ENCODE measurements around the gene UBE2I.

The UBE2I gene

GRCh38 chr16:1347962-1348361 lies 38.5 kb downstream of the UBE2I start:
- Histone ChIP-seq H3K4me3 (no peak overlapping the region), H3K9ac (ENCODE audit: insufficient read length) (no peak overlapping the region), H3K27ac (no peak overlapping the region), H3K36me3 (ENCODE audit: insufficient read depth, low read length) (no peaks in the 10 kb centered on the region), H3K9me3 (ENCODE audit: low read depth, low read length) (no peaks in the 10 kb centered on the region)
- TF ChIP-seq POLR2AphosphoS5 (IDR thresholded peaks at IDR 0.05; ENCODE audit: borderline replicate concordance, low read depth, low read length) (no peak), EZH2 (IDR thresholded peaks at IDR 0.05) (no peak)
- no peak for DNase-seq (ENCODE audit: low read depth, low spot score)

DNA sequence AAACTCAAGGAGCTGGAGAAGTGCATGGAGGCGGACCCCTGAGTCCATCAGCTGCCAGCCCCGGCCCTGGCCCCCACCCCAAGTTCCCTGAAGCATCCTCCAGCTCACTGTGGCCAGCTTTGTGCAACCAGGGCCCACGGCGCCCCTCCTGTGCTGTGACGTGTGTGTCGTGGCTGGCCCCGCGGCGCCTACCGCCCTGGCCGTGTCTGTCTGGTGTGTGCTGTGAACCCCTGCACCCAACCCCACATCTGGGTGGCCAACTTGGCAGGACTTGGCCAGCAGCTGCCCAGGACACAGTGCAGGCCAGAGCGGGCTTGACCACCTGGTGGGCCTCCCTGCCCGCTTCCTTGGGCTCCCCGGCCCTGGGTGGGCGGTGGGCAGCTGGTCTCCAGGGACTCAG lies 39.0 kb downstream of the UBE2I start:
- TF ChIP-seq FOXP2 (optimal IDR thresholded peaks at IDR 0.05; ENCODE audit: control extremely low read depth, extremely low read length, insufficient read depth): no peak
- no peak for TF ChIP-seq POLR2AphosphoS5 (IDR thresholded peaks at IDR 0.05; ENCODE audit: borderline replicate concordance, low read depth, low read length)
- no peak for TF ChIP-seq EZH2 (IDR thresholded peaks at IDR 0.05)
- no peaks in the 10 kb centered on the region for H3K36me3 ChIP-seq (ENCODE audit: insufficient read depth, low read length)
- DNase-seq (ENCODE audit: low read depth, low spot score): no peak

DNA sequence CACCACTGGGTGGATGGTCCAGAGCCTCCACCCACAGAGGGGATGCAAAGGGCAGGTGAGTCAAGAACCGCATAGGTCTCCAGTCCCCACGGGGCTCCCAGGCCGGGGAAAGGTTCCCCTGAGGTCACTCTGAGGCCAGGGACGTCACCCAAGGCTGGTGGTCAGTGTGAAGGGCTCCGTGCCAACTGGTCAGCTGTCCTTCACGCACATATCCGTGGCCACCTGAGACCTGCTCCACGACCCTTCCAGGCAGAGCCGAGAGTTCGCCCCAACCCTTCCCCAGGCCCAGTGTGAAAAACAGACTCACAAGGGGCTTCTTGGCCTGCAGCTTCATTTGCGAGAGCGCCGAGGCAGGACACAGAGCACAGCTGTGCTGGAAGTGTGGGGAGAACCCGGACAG lies 39.5 kb downstream of the UBE2I start:
- TF ChIP-seq EZH2 (IDR thresholded peaks at IDR 0.05) (no peak), POLR2AphosphoS5 (IDR thresholded peaks at IDR 0.05; ENCODE audit: borderline replicate concordance, low read depth, low read length) (no peak), FOXP2 (optimal IDR thresholded peaks at IDR 0.05; ENCODE audit: control extremely low read depth, extremely low read length, insufficient read depth) (no peak)
- Histone ChIP-seq H3K9me3 (ENCODE audit: low read depth, low read length) (no peaks in the 10 kb centered on the region), H3K4me3 (no peak overlapping the region), H3K27ac (no peak overlapping the region), H3K9ac (ENCODE audit: insufficient read length) (no peak overlapping the region), H3K36me3 (ENCODE audit: insufficient read depth, low read length) (no peaks in the 10 kb centered on the region)
- DNase-seq (ENCODE audit: low read depth, low spot score): no peak

More for the DNA sequence above, 39.0 kb downstream of the UBE2I start:
- H3K4me3 ChIP-seq: no peak overlapping the region
- H3K27ac ChIP-seq: no peak overlapping the region
- no peaks in the 10 kb centered on the region for H3K9me3 ChIP-seq (ENCODE audit: low read depth, low read length)
- no peak overlapping the region for H3K9ac ChIP-seq (ENCODE audit: insufficient read length)

GRCh38 chr16:1349351-1349750 lies 39.9 kb downstream of the UBE2I start:
- Histone ChIP-seq H3K36me3 (ENCODE audit: insufficient read depth, low read length) (no peaks in the 10 kb centered on the region), H3K27ac (no peak overlapping the region), H3K9me3 (ENCODE audit: low read depth, low read length) (no peaks in the 10 kb centered on the region), H3K9ac (ENCODE audit: insufficient read length) (no peak overlapping the region), H3K4me3 (no peak overlapping the region)
- no peak for DNase-seq (ENCODE audit: low read depth, low spot score)
- TF ChIP-seq POLR2AphosphoS5 (IDR thresholded peaks at IDR 0.05; ENCODE audit: borderline replicate concordance, low read depth, low read length) (no peak), EZH2 (IDR thresholded peaks at IDR 0.05) (no peak), FOXP2 (optimal IDR thresholded peaks at IDR 0.05; ENCODE audit: control extremely low read depth, extremely low read length, insufficient read depth) (no peak)

- no peak for DNase-seq (ENCODE audit: low read depth, low spot score)
- TF ChIP-seq EZH2 (IDR thresholded peaks at IDR 0.05) (no peak), FOXP2 (optimal IDR thresholded peaks at IDR 0.05; ENCODE audit: control extremely low read depth, extremely low read length, insufficient read depth) (no peak), POLR2AphosphoS5 (IDR thresholded peaks at IDR 0.05; ENCODE audit: borderline replicate concordance, low read depth, low read length) (no peak)
- Histone ChIP-seq H3K36me3 (ENCODE audit: insufficient read depth, low read length) (no peaks in the 10 kb centered on the region), H3K9ac (ENCODE audit: insufficient read length) (no peak overlapping the region), H3K4me3 (no peak overlapping the region), H3K9me3 (ENCODE audit: low read depth, low read length) (no peaks in the 10 kb centered on the region), H3K27ac (no peak overlapping the region)
Observed at GRCh38 chr16:1349951-1350350, 40.5 kb downstream of the UBE2I start.

GRCh38 chr16:1350691-1351090 lies 41.3 kb downstream of the UBE2I start:
- no peak for TF ChIP-seq EZH2 (IDR thresholded peaks at IDR 0.05)
- no peak for TF ChIP-seq POLR2AphosphoS5 (IDR thresholded peaks at IDR 0.05; ENCODE audit: borderline replicate concordance, low read depth, low read length)
- TF ChIP-seq FOXP2 (optimal IDR thresholded peaks at IDR 0.05; ENCODE audit: control extremely low read depth, extremely low read length, insufficient read depth): no peak
- H3K4me3 ChIP-seq: peak overlapping the region; percentile 98
- no peaks in the 10 kb centered on the region for H3K36me3 ChIP-seq (ENCODE audit: insufficient read depth, low read length)
- H3K9me3 ChIP-seq (ENCODE audit: low read depth, low read length): no peaks in the 10 kb centered on the region
- H3K27ac ChIP-seq: no peak overlapping the region
- no peak for DNase-seq (ENCODE audit: low read depth, low spot score)
- H3K9ac ChIP-seq (ENCODE audit: insufficient read length): peak overlapping the region; percentile 81

GRCh38 chr16:1351215-1351581 lies 41.8 kb downstream of the UBE2I start:
- Histone ChIP-seq H3K27ac (no peak overlapping the region), H3K4me3 (peak overlapping the region; percentile 98), H3K36me3 (ENCODE audit: insufficient read depth, low read length) (no peaks in the 10 kb centered on the region), H3K9me3 (ENCODE audit: low read depth, low read length) (no peaks in the 10 kb centered on the region), H3K9ac (ENCODE audit: insufficient read length) (peak overlapping the region; percentile 81)
- no peak for TF ChIP-seq POLR2AphosphoS5 (IDR thresholded peaks at IDR 0.05; ENCODE audit: borderline replicate concordance, low read depth, low read length)
- no peak for TF ChIP-seq FOXP2 (optimal IDR thresholded peaks at IDR 0.05; ENCODE audit: control extremely low read depth, extremely low read length, insufficient read depth)
- no peak for TF ChIP-seq EZH2 (IDR thresholded peaks at IDR 0.05)
- no peak for DNase-seq (ENCODE audit: low read depth, low spot score)

DNA sequence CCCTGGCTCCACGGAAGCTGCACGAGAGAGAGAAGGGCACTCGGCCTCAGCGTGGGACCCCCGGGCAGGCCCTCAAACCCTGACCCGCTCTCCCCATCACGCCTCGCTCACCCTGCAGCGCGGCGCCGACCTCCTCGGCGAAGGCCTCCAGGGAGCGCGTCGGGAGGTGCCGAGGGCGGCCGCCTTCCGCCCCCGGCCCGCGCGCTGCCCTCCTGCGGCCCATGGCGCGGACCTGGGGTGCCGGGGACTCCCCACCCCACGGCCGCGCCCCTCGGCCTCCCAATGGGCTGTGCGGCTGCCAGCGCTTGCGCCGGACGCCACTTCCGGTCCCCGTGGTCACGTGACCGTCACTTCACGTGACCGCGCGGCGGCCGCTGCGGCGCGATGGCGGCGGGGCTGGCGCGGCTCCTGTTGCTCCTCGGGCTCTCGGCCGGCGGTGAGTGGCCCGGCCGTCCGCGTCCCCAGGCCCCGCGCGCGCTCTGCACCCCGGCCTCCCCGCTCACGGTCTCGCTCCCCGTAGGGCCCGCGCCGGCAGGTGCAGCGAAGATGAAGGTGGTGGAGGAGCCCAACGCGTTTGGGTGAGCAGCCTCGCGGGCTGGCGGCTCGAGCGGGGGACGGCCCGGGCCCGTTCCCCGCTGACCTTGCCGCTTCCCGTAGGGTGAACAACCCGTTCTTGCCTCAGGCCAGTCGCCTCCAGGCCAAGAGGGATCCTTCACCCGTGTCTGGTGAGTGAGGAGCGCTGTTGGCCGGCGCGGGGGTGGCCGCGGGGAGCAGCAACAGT lies 42.3 kb downstream of the UBE2I start, which contains the start of the genes GNPTG and TSR3:
GNPTG (plus strand) TSS at position 350 of the 781 bp plus-strand sequence; CDS start at position 385, 35 bp downstream.
TSR3 (minus strand) TSS at position 297 of the 781 bp plus-strand sequence; CDS start at position 223, 74 bp downstream.
- no peak for DNase-seq (ENCODE audit: low read depth, low spot score)
- Histone ChIP-seq H3K9ac (ENCODE audit: insufficient read length) (peak within 1 kb of the TSS; percentile 83), H3K36me3 (ENCODE audit: insufficient read depth, low read length) (no peaks in the 10 kb centered on the region), H3K27ac (no peak within 1 kb of the TSS), H3K9me3 (ENCODE audit: low read depth, low read length) (no peaks in the 10 kb centered on the region), H3K4me3 (peak within 1 kb of the TSS; percentile 98)
- peak; percentile 67 for TF ChIP-seq POLR2AphosphoS5 (IDR thresholded peaks at IDR 0.05; ENCODE audit: borderline replicate concordance, low read depth, low read length)
- no peak for TF ChIP-seq EZH2 (IDR thresholded peaks at IDR 0.05)
- no peak for TF ChIP-seq FOXP2 (optimal IDR thresholded peaks at IDR 0.05; ENCODE audit: control extremely low read depth, extremely low read length, insufficient read depth)

Measured in SK-N-MC (cell line).